ENCODE results near the gene CIAPIN1.

The CIAPIN1 gene

GRCh38 chr16:57476546-57477410, 29.6 kb upstream of the CIAPIN1 start:
- Mint-ChIP-seq H3K27ac (peak overlapping the region in 1 of 3 experiments; percentile 13), H3K36me3 (ENCODE audit: low read depth) (peaks cover 8% of the 10 kb centered on the region), H3K9me3 (no peaks in the 10 kb centered on the region), H3K4me1 (peaks cover 26% of the 10 kb centered on the region), H3K27me3 (ENCODE audit: low read depth) (no peaks in the 10 kb centered on the region), H3K4me3 (peak overlapping the region; percentile 2 to 27 (median 14))
- TF ChIP-seq CTCF (IDR thresholded peaks at IDR 0.05; ENCODE audit: unreplicated experiment in 3 of 3), result no peak

GRCh38 chr16:57475711-57476339, 28.6 kb upstream of the CIAPIN1 start:
- H3K36me3 Mint-ChIP-seq (ENCODE audit: low read depth), result peaks cover 15% of the 10 kb centered on the region
- H3K4me1 Mint-ChIP-seq, result peaks cover 27% of the 10 kb centered on the region
- TF ChIP-seq CTCF (IDR thresholded peaks at IDR 0.05; ENCODE audit: unreplicated experiment in 3 of 3), result peak; percentile 66 to 77 (median 73)
- no peaks in the 10 kb centered on the region for H3K9me3 Mint-ChIP-seq
- H3K4me3 Mint-ChIP-seq, result no peak overlapping the region
- H3K27me3 Mint-ChIP-seq (ENCODE audit: low read depth), result no peaks in the 10 kb centered on the region
- no peak overlapping the region for H3K27ac Mint-ChIP-seq

- no peak for TF ChIP-seq CTCF (IDR thresholded peaks at IDR 0.05; ENCODE audit: unreplicated experiment in 3 of 3)
- Mint-ChIP-seq H3K9me3 (no peaks in the 10 kb centered on the region), H3K27ac (no peak overlapping the region), H3K27me3 (ENCODE audit: low read depth) (no peaks in the 10 kb centered on the region), H3K36me3 (ENCODE audit: low read depth) (peaks cover 23% of the 10 kb centered on the region), H3K4me1 (peaks cover 26% of the 10 kb centered on the region), H3K4me3 (no peak overlapping the region)
These were observed 27.8 kb upstream of the CIAPIN1 start for GRCh38 chr16:57474671-57475661.

GRCh38 chr16:57473906-57474305, 26.7 kb upstream of the CIAPIN1 start:
- no peak overlapping the region for H3K27ac Mint-ChIP-seq
- H3K4me3 Mint-ChIP-seq, result no peak overlapping the region
- H3K4me1 Mint-ChIP-seq, result peaks cover 18% of the 10 kb centered on the region

More at GRCh38 chr16:57473906-57474305, 26.7 kb upstream of the CIAPIN1 start:
- peaks cover 34% of the 10 kb centered on the region for H3K36me3 Mint-ChIP-seq (ENCODE audit: low read depth)
- H3K9me3 Mint-ChIP-seq, result no peaks in the 10 kb centered on the region
- TF ChIP-seq CTCF (IDR thresholded peaks at IDR 0.05; ENCODE audit: unreplicated experiment in 3 of 3), result no peak
- no peaks in the 10 kb centered on the region for H3K27me3 Mint-ChIP-seq (ENCODE audit: low read depth)

All from nephron (organoid).